GM18858 (cell line): ENCODE data around the gene TMEM126B.
"Not testable (repeated sequence)": the region's sequence is repeated elsewhere in the genome, so short reads cannot be mapped to it uniquely, and the experiment has no call there.

Source experiments
- ATAC-seq: cut with Tn5 transposase; IDR thresholded peaks from one replicate; pipeline ENCODE4 v1.9.1; 2021; ENCODE audit not compliant: unreplicated experiment

The TMEM126B gene

GRCh38 chr11:85647604-85648299 is 19.4 kb downstream of the TMEM126B start, which contains the start of gene TMEM126A:
Gene TMEM126A (plus strand): TSS chr11:85647967. CDS start chr11:85650256, 2,289 bp downstream.
- peak; percentile 98 for ATAC-seq

GRCh38 chr11:85651118-85651517 is 22.7 kb downstream of the TMEM126B start:
- no peak for ATAC-seq

GRCh38 chr11:85652786-85653447 is 24.5 kb downstream of the TMEM126B start:
- ATAC-seq = no peak

- ATAC-seq = not testable (repeated sequence)
Measured at GRCh38 chr11:85654343-85654742, 25.9 kb downstream of the TMEM126B start.

GRCh38 chr11:85656777-85657176 is 28.4 kb downstream of the TMEM126B start:
- no peak for ATAC-seq

- no peak for ATAC-seq
Measured at GRCh38 chr11:85658180-85658579, 29.8 kb downstream of the TMEM126B start.

- ATAC-seq = no peak
Measured at GRCh38 chr11:85661972-85662664, 33.7 kb downstream of the TMEM126B start.

GRCh38 chr11:85663080-85663752 is 34.8 kb downstream of the TMEM126B start:
- ATAC-seq = no peak

- ATAC-seq = peak; percentile 56
Measured at GRCh38 chr11:85663753-85664614, 35.6 kb downstream of the TMEM126B start.

GRCh38 chr11:85664615-85665481 is 36.5 kb downstream of the TMEM126B start, which contains the start of gene CREBZF:
Gene CREBZF (minus strand): TSS chr11:85665129. CDS start chr11:85664875, 254 bp downstream.
- ATAC-seq = peak; percentile 85

GRCh38 chr11:85665733-85666132 is 37.3 kb downstream of the TMEM126B start:
- ATAC-seq = no peak

GRCh38 chr11:85666687-85667086 is 38.3 kb downstream of the TMEM126B start:
- no peak for ATAC-seq

- no peak for ATAC-seq
Measured at GRCh38 chr11:85668157-85668556, 39.8 kb downstream of the TMEM126B start.

- not testable (repeated sequence) for ATAC-seq
Measured at GRCh38 chr11:85670949-85671663, 42.7 kb downstream of the TMEM126B start.

- no peak for ATAC-seq
Measured at GRCh38 chr11:85672105-85672902, 43.9 kb downstream of the TMEM126B start.

GRCh38 chr11:85673393-85673792 is 45.0 kb downstream of the TMEM126B start:
- no peak for ATAC-seq

- ATAC-seq = no peak
Measured at GRCh38 chr11:85679576-85679975, 51.2 kb downstream of the TMEM126B start.

GRCh38 chr11:85680897-85681296 is 52.5 kb downstream of the TMEM126B start:
- no peak for ATAC-seq
